ENCODE measurements around the gene NHLH1. TPM values are rescaled to one million over a fixed set of nuclear protein-coding genes. Genes with fewer than 3 reads are reported as not detected.

The NHLH1 gene
- total RNA-seq, 4 donors from 2014 or later = not detected

- H3K27ac ChIP-seq = no peak overlapping the region
- TF ChIP-seq, protein P1, sequence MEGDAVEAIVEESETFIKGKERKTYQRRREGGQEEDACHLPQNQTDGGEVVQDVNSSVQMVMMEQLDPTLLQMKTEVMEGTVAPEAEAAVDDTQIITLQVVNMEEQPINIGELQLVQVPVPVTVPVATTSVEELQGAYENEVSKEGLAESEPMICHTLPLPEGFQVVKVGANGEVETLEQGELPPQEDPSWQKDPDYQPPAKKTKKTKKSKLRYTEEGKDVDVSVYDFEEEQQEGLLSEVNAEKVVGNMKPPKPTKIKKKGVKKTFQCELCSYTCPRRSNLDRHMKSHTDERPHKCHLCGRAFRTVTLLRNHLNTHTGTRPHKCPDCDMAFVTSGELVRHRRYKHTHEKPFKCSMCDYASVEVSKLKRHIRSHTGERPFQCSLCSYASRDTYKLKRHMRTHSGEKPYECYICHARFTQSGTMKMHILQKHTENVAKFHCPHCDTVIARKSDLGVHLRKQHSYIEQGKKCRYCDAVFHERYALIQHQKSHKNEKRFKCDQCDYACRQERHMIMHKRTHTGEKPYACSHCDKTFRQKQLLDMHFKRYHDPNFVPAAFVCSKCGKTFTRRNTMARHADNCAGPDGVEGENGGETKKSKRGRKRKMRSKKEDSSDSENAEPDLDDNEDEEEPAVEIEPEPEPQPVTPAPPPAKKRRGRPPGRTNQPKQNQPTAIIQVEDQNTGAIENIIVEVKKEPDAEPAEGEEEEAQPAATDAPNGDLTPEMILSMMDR (IDR thresholded peaks at IDR 0.05) = no peak
- TF ChIP-seq POLR2A (IDR thresholded peaks at IDR 0.05) (no peak), EP300 (IDR thresholded peaks at IDR 0.05) (no peak), POLR2AphosphoS5 (IDR thresholded peaks at IDR 0.05) (no peak)
- no peaks in the 10 kb centered on the region for H3K27me3 ChIP-seq
- peaks cover 0 to 66% of the 10 kb centered on the region in 2 donors for H3K36me3 ChIP-seq
- ATAC-seq = no peak
- WGBS, 2 donors (ENCODE audit: low coverage in 1 of 2) = 84 to 100% methylated on average over 6 of the region's 10 CpGs
- no peaks in the 10 kb centered on the region for H3K9me3 ChIP-seq
- no peak overlapping the region for H3K4me3 ChIP-seq
- peaks cover 0 to 43% (median 3%) of the 10 kb centered on the region in 3 donors for H3K4me1 ChIP-seq
These were observed 20.4 kb upstream of the NHLH1 start for GRCh38 chr1:160346463-160346862.

DNA sequence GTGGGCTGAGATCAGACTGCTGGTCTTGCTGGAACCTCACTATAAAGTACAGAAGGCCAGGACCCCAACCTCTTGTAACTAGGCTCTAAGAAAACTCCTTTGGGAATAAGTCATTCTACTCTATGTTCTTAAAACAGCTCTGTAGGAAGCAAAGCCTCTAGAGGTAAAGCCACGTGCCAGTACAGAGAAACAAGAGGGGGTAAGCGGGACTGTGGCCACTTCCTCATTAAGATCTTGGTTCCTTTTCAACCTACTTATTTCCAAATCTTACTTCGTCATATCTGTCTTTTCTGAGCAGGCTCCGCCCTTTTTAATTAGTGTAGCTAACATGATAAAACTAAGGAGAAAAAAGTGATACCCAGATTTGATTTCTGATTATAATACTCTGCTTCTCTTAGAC lies 19.9 kb upstream of the NHLH1 start:
- 60 to 82% methylated on average over 4 of the region's 4 CpGs for whole genome bisulfite sequencing, 2 donors (ENCODE audit: low coverage in 1 of 2)
- no peak overlapping the region for H3K4me3 ChIP-seq
- H3K27me3 ChIP-seq = no peaks in the 10 kb centered on the region
- peaks cover 0 to 71% of the 10 kb centered on the region in 2 donors for H3K36me3 ChIP-seq
- no peak overlapping the region for H3K27ac ChIP-seq
- TF ChIP-seq, protein P1 (IDR thresholded peaks at IDR 0.05) = no peak
- TF ChIP-seq POLR2A (IDR thresholded peaks at IDR 0.05) = no peak
- TF ChIP-seq POLR2AphosphoS5 (IDR thresholded peaks at IDR 0.05) = no peak
- TF ChIP-seq EP300 (IDR thresholded peaks at IDR 0.05) = no peak
- peaks cover 0 to 38% (median 3%) of the 10 kb centered on the region in 3 donors for H3K4me1 ChIP-seq
- ATAC-seq = no peak
- no peaks in the 10 kb centered on the region for H3K9me3 ChIP-seq

- no peak for ATAC-seq
These were observed 15.2 kb upstream of the NHLH1 start for GRCh38 chr1:160351629-160352028.

GRCh38 chr1:160352555-160352954 lies 14.3 kb upstream of the NHLH1 start:
- no peak for ATAC-seq

More at GRCh38 chr1:160351629-160352028, 15.2 kb upstream of the NHLH1 start:
- no peak overlapping the region for H3K27ac ChIP-seq
- 67 to 80% methylated on average over 3 to 4 of the region's 4 CpGs for WGBS, 2 donors (ENCODE audit: low coverage in 1 of 2)
- TF ChIP-seq POLR2AphosphoS5 (IDR thresholded peaks at IDR 0.05) (no peak), EP300 (IDR thresholded peaks at IDR 0.05) (no peak), POLR2A (IDR thresholded peaks at IDR 0.05) (no peak)
- TF ChIP-seq, protein P1 (IDR thresholded peaks at IDR 0.05) = no peak
- no peak overlapping the region for H3K4me3 ChIP-seq
- peaks cover 0 to 5% (median 0%) of the 10 kb centered on the region in 3 donors for H3K4me1 ChIP-seq
- no peaks in the 10 kb centered on the region for H3K27me3 ChIP-seq
- no peaks in the 10 kb centered on the region for H3K9me3 ChIP-seq
- peaks cover 0 to 100% of the 10 kb centered on the region in 2 donors for H3K36me3 ChIP-seq

GRCh38 chr1:160353223-160353622 lies 13.6 kb upstream of the NHLH1 start:
- H3K4me3 ChIP-seq = no peak overlapping the region
- H3K4me1 ChIP-seq = no peaks in the 10 kb centered on the region
- peaks cover 0 to 100% of the 10 kb centered on the region in 2 donors for H3K36me3 ChIP-seq
- H3K9me3 ChIP-seq = no peaks in the 10 kb centered on the region
- H3K27me3 ChIP-seq = no peaks in the 10 kb centered on the region
- no peak for ATAC-seq
- no peak for TF ChIP-seq EP300 (IDR thresholded peaks at IDR 0.05)
- TF ChIP-seq, protein P1 (IDR thresholded peaks at IDR 0.05) = no peak
- no peak for TF ChIP-seq POLR2A (IDR thresholded peaks at IDR 0.05)
- no peak for TF ChIP-seq POLR2AphosphoS5 (IDR thresholded peaks at IDR 0.05)
- H3K27ac ChIP-seq = no peak overlapping the region
- WGBS, 2 donors (ENCODE audit: low coverage in 1 of 2) = 91 to 100% methylated on average over 1 to 2 of the region's 2 CpGs

More at GRCh38 chr1:160352555-160352954, 14.3 kb upstream of the NHLH1 start:
- Histone ChIP-seq H3K27ac (no peak overlapping the region), H3K4me3 (no peak overlapping the region), H3K4me1 (no peaks in the 10 kb centered on the region), H3K27me3 (no peaks in the 10 kb centered on the region), H3K36me3 (peaks cover 0 to 100% of the 10 kb centered on the region in 2 donors), H3K9me3 (no peaks in the 10 kb centered on the region)
- 87 to 92% methylated on average over 4 to 6 of the region's 8 CpGs for WGBS, 2 donors (ENCODE audit: low coverage in 1 of 2)
- TF ChIP-seq EP300 (IDR thresholded peaks at IDR 0.05) (no peak), POLR2AphosphoS5 (IDR thresholded peaks at IDR 0.05) (no peak), POLR2A (IDR thresholded peaks at IDR 0.05) (no peak)
- TF ChIP-seq, protein P1 (IDR thresholded peaks at IDR 0.05) = no peak

Data from gastroesophageal sphincter (tissue), 4 donors.